ENCODE measurements around the gene ZNF385C. TPM values are rescaled to one million over a fixed set of nuclear protein-coding genes. Genes with fewer than 3 reads are reported as not detected.

ZNF385C gene
- total RNA-seq, 1 donor = not detected

DNA sequence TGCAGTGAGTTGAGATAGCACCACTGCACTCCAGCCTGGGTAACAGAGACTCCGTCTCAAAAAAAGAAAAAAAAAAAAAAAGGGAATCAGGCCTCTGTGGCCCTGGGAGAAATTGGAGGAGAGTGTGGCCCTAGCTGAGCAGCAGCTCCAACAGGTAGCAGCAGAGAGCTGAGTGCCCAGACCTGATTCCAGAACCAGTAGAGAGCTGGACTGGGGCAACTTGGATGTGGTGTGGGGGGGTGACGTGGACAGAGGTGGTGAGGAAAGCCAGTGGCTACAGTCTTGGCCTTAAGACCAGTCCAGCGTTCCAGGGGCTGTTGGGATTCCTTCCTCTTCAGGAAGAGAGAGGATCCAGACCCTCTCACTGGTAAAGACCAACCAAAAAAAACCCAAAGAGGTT lies 26.0 kb upstream of the ZNF385C start:
- DNase-seq (ENCODE audit: low read depth) = no peak
- H3K4me3 ChIP-seq (ENCODE audit: low read depth, low read length) = no peak overlapping the region
- TF ChIP-seq, protein P1, sequence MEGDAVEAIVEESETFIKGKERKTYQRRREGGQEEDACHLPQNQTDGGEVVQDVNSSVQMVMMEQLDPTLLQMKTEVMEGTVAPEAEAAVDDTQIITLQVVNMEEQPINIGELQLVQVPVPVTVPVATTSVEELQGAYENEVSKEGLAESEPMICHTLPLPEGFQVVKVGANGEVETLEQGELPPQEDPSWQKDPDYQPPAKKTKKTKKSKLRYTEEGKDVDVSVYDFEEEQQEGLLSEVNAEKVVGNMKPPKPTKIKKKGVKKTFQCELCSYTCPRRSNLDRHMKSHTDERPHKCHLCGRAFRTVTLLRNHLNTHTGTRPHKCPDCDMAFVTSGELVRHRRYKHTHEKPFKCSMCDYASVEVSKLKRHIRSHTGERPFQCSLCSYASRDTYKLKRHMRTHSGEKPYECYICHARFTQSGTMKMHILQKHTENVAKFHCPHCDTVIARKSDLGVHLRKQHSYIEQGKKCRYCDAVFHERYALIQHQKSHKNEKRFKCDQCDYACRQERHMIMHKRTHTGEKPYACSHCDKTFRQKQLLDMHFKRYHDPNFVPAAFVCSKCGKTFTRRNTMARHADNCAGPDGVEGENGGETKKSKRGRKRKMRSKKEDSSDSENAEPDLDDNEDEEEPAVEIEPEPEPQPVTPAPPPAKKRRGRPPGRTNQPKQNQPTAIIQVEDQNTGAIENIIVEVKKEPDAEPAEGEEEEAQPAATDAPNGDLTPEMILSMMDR (IDR thresholded peaks at IDR 0.05; ENCODE audit: insufficient read depth, low read depth, low read length) = no peak

DNA sequence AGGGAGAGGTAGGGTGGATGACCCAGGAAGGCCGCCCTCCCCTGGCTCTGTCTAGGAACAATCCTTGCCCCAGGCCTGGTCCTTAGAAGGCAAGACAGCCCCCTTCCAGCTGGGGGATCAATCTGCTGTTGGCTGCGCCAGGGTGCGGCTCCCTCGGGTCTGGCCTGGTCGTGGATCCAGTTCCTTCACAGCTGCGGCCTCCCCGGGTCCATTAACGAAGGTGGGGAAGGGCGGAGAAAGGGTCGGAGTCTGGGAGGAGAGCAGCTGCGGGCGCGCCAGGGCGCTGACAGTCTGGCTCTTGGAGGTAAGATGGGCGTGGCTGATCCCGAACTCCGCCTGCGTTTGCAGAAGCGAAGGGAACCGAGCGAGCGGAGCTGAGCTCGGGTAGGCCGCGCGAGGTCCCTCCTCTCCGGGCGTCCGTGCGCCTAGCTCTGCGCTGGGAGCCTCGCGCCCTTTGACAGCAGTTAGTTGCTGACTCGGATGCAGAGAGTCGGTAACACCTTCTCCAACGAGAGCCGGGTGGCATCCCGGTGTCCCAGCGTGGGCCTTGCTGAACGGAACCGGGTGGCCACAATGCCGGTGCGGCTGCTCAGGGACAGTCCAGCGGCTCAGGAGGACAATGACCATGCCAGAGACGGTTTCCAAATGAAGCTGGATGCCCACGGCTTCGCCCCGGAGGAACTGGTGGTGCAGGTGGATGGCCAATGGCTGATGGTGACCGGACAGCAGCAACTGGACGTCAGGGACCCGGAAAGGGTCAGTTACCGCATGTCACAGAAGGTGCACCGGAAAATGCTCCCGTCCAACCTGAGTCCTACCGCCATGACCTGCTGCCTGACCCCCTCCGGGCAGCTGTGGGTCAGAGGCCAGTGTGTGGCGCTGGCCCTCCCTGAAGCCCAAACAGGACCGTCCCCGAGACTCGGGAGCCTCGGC lies 24.4 kb upstream of the ZNF385C start, which contains the start of gene HSPB9:
HSPB9 (plus strand) TSS at position 434 of the 933 bp plus-strand sequence; CDS start at position 481, 47 bp downstream.
- no peak within 1 kb of the TSS for H3K4me3 ChIP-seq (ENCODE audit: low read depth, low read length)
- DNase-seq (ENCODE audit: low read depth) = peak; percentile 40
- TF ChIP-seq, protein P1 (IDR thresholded peaks at IDR 0.05; ENCODE audit: insufficient read depth, low read depth, low read length) = no peak

DNA sequence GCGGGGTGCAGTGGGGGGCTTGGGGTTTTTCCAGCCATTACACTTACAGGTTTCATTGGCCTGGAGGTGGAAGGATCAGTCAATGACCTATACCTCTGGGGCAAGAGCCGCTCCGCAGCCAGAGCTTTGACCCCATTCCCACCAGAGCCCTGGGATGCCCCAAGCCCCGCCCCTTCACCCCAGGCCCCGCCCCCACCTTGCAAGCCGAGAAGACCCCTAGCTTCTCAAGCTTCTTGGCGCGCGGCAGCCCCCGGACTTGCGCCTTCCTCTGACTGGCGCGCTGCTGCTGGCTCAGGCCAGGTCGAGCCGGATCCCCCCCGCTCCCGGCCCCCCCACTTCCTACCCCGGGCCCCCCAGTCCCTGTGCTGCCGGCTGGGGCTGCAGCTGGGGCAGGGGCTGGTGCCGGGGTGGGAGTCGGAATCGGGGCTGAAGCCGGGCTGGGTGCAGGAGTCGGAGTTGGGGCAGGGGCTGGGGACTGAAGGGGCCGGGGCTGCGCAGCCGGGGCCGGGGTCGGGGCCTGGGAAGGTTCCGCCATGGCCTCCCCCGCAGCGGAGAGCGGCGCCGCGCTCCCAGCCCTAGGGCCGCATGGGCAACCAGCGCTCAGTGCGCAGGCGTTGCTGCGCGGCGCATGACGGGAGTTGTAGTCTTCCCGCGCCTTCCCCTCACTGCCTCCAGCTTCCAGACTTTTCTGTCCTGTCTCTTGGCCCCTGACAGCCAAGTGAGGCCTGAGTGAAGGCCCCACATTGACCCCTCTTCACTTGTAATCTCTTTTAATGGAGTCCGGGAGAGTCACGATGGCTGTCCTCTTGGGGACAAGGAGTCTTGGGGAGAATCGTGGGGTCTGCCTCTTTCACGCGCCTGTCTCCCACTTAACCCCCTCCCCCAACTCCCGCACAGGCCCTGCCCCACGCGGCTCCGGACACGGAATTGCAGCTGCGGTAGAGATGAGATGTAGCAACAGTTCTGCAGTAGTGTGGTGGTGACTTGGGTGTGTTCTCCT lies 22.8 kb upstream of the ZNF385C start, which contains the start of gene KAT2A:
KAT2A (minus strand) TSS at position 598 of the 1,000 bp plus-strand sequence; CDS start at position 535, 63 bp downstream.
- TF ChIP-seq, protein P1 (IDR thresholded peaks at IDR 0.05; ENCODE audit: insufficient read depth, low read depth, low read length) = no peak
- H3K4me3 ChIP-seq (ENCODE audit: low read depth, low read length) = peak within 1 kb of the TSS; percentile 65
- peak; percentile 74 for DNase-seq (ENCODE audit: low read depth)

DNA sequence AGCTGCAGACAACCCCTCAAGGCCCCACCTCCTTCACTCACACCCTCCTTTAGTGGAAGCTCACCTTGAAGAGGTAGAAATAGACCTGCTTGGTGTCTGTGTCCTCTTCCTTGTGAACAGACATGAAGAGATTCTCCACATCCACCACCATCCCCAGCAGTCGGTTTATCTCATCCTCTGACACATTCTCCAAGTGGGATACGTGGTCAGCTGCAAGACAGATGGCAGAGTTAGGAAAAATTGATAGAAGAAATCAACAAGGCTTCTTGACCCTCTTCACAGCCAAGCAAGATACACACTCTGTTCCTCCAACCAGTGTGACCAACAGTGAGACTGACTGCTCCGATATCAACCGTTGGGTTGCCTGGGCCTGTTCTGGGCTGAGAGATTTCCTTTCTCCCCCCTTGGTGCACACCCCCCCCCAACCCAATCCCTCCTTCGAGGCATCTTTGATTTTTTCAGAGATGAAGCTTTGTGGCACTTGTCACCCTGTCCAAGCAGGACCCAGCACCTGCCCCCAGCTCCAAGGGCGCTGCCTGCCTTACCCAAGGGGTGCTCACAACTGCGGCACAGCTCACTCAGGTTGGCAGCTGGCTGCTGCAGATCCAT lies 22.0 kb upstream of the ZNF385C start:
- DNase-seq (ENCODE audit: low read depth) = no peak
- TF ChIP-seq, protein P1 (IDR thresholded peaks at IDR 0.05; ENCODE audit: insufficient read depth, low read depth, low read length) = no peak
- peak overlapping the region; percentile 65 for H3K4me3 ChIP-seq (ENCODE audit: low read depth, low read length)

DNA sequence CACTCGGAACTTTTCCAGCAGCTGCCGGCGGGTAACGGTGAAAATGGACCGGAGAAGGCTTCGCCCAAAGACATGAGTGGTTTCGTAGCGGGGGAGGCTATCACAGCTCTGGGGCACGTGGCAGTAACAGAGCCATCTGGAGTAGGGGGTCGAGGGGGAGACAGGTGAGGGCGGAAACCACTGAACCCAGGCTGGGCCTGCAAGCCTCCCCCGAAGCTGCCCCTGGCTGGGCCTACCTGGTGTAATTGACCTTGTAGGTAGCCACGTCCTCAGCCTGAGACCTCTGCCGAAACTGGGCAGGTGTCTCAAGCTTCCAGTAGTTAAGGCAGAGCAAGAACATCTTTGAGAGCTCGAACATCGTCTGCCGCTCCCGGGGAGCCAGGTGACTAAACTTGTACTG lies 21.0 kb upstream of the ZNF385C start:
- TF ChIP-seq, protein P1 (IDR thresholded peaks at IDR 0.05; ENCODE audit: insufficient read depth, low read depth, low read length) = no peak
- DNase-seq (ENCODE audit: low read depth) = no peak

DNA sequence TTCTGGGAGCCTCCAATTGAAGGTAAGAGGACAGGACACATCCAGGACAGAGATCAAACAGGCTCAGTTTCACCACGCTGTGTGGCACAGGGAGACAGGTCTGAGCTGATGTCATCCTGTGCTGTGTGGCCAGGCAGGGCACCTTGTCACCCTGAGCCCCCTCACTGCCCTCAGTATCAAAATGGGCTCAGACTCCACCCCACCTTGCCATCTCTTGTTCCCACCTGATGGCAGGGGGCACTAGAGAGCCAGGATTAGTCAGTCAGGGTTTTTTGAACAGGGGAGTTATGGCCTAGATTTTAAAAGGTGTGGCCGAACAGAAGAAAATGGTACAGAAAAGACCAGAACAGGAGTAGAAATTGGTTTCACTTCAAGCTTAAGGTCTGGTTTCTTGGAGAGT lies 20.3 kb upstream of the ZNF385C start:
- no peak overlapping the region for H3K4me3 ChIP-seq (ENCODE audit: low read depth, low read length)
- TF ChIP-seq, protein P1 (IDR thresholded peaks at IDR 0.05; ENCODE audit: insufficient read depth, low read depth, low read length) = peak; percentile 54
- DNase-seq (ENCODE audit: low read depth) = peak; percentile 34

More for the DNA sequence above, 21.0 kb upstream of the ZNF385C start:
- H3K4me3 ChIP-seq (ENCODE audit: low read depth, low read length) = no peak overlapping the region

Data from fibroblast of villous mesenchyme (primary cell).